GM12878 (cell line): ENCODE data around the gene JMJD7. TPM values are rescaled to one million over a fixed set of nuclear protein-coding genes. Genes with fewer than 3 reads are reported as not detected.

ENCODE experiments used
- ATAC-seq: fragments of 200-7000 bp; cut with Tn5 transposase; 3 replicates; pipeline ENCODE4 v1.9.1; 2020; ENCODE audit warnings: mild to moderate bottlenecking, moderate library complexity
- BruUV-seq: library from RNA; stranded (reverse); fragments of 400-500 nt; replicated peaks from 2 replicates; lab custom pipeline; 2021; lab: Mats Ljungman, UMichigan
- CTCF ChIA-PET: fragments of 300-600 bp; sonication (Branson Sonifier 250); formaldehyde crosslinking; extraction: SDS; loops from one replicate; lab custom pipeline; 2021; ENCODE audit warnings: inconsistent platforms; lab: Yijun Ruan, JAX
- POLR2A ChIA-PET: fragments of 350-600 bp; formaldehyde crosslinking; extraction: SDS; loops from one replicate; lab custom pipeline; 2021; ENCODE audit warnings: inconsistent platforms; lab: Charles Lee
- RAD21 ChIA-PET: fragments of 300-600 bp; sonication (Branson Sonifier 250); formaldehyde crosslinking; loops from one replicate; lab custom pipeline; 2023; ENCODE audit warnings: antibody characterized with exemption; ENCODE audit not compliant: unreplicated experiment; lab: Charles Lee
- SMC1A ChIA-PET: fragments of 300-600 bp; sonication (Branson Sonifier 250); formaldehyde crosslinking; loops from one replicate; lab custom pipeline; 2023; ENCODE audit not compliant: unreplicated experiment, uncharacterized antibody; lab: Charles Lee
- DNase-seq: peaks from one replicate; pipeline ENCODE4 v3.0.0-alpha.2; 2011; ENCODE audit warnings: low read depth, low spot score
- FAIRE-seq: peaks from 3 replicates; lab custom pipeline; 2011; peaks lifted over from hg19 to GRCh38; lab: Jason Lieb, UNC
- H2AFZ ChIP-seq: 2 replicates; pipeline ENCODE4 v1.6.0; 2011; ENCODE audit warnings: low read depth, low read length, control low read depth; ENCODE audit not compliant: control insufficient read depth
- H3K27ac ChIP-seq: 2 replicates; pipeline ENCODE4 v1.5.1; 2011; ENCODE audit warnings: control low read depth; ENCODE audit not compliant: control insufficient read depth, insufficient read depth
- H3K27me3 ChIP-seq, 2 experiments: replicated peaks in 1 of 2; 2 replicates each; pipeline versions ENCODE4 v1.6.0 to v1.6.1; 2011; ENCODE audit warnings: low read length in 1 of 2; ENCODE audit not compliant: control insufficient read depth in 2 of 2, insufficient read depth in 2 of 2
- H3K36me3 ChIP-seq, 2 experiments: 2 replicates each; pipeline ENCODE4 v1.5.1; 2011; ENCODE audit warnings: low read length in 1 of 2; ENCODE audit not compliant: control insufficient read depth in 2 of 2, insufficient read depth in 2 of 2
- H3K4me1 ChIP-seq: 2 replicates; pipeline ENCODE4 v1.6.1; 2011; ENCODE audit warnings: mild to moderate bottlenecking, low read length, moderate library complexity, mixed read lengths; ENCODE audit not compliant: control insufficient read depth, insufficient read depth
- H3K4me2 ChIP-seq: 2 replicates; pipeline ENCODE4 v1.6.0; 2011; ENCODE audit warnings: control low read depth; ENCODE audit not compliant: control insufficient read depth, insufficient read depth
- H3K4me3 ChIP-seq: fragments of 200-600 bp; sonication (generic); 2 replicates; pipeline ENCODE4 v1.5.1; 2016
- H3K79me2 ChIP-seq: 2 replicates; pipeline ENCODE4 v1.6.0; 2011; ENCODE audit warnings: low read length; ENCODE audit not compliant: control insufficient read depth, insufficient read depth
- H3K9ac ChIP-seq: 2 replicates; pipeline ENCODE4 v1.8.0; 2011; ENCODE audit warnings: low read length, control low read depth, mixed read lengths; ENCODE audit not compliant: control insufficient read depth, insufficient read depth
- H3K9me3 ChIP-seq: replicated peaks from 3 replicates; pipeline ENCODE4 v1.5.1; 2011; ENCODE audit warnings: mild to moderate bottlenecking, low read length; ENCODE audit not compliant: control insufficient read depth, insufficient read depth
- H4K20me1 ChIP-seq: 2 replicates; pipeline ENCODE4 v1.6.0; 2011; ENCODE audit not compliant: control insufficient read depth, insufficient read depth
- ATF7 ChIP-seq: fragments of 450-650 bp; IDR thresholded peaks from 2 replicates; pipeline ENCODE4 v1.6.1; 2016; ENCODE audit warnings: low read depth, mild to moderate bottlenecking
- BHLHE40 ChIP-seq, 2 experiments: fragments of 450-650 bp in 1 of 2; IDR thresholded peaks; 2 replicates each; pipeline ENCODE4 v1.6.1; 2011 to 2017; ENCODE audit warnings: low read depth in 2 of 2, borderline replicate concordance in 1 of 2, improper control_type of control experiment in 1 of 2, low read length in 1 of 2, mild to moderate bottlenecking in 1 of 2
- BRCA1 ChIP-seq: IDR thresholded peaks from 2 replicates; pipeline ENCODE4 v1.6.1; 2011; ENCODE audit warnings: low read depth, low read length, improper control_type of control experiment
- CREB1 ChIP-seq: IDR thresholded peaks from 2 replicates; pipeline ENCODE4 v1.6.1; 2012; ENCODE audit warnings: low read depth, mild to moderate bottlenecking, inconsistent platforms
- EED ChIP-seq: sonication (generic); IDR thresholded peaks from 2 replicates; pipeline ENCODE4 v1.6.1; 2016; ENCODE audit warnings: antibody characterized with exemption, low read depth
- EGR1 ChIP-seq, 2 experiments: IDR thresholded peaks; 1 replicate in 1 of 2; 2 replicates in 1 of 2; pipeline ENCODE4 v1.6.1; 2011 to 2012; ENCODE audit warnings: low read depth in 2 of 2, low read length in 2 of 2, borderline replicate concordance in 1 of 2, mild to moderate bottlenecking in 1 of 2, moderate library complexity in 1 of 2
- FOXK2 ChIP-seq: fragments of 450-650 bp; IDR thresholded peaks from 2 replicates; pipeline ENCODE4 v1.6.1; 2017; ENCODE audit warnings: mild to moderate bottlenecking, moderate library complexity
- IKZF2 ChIP-seq, 2 experiments: fragments of 450-650 bp; IDR thresholded peaks; 2 replicates each; pipeline ENCODE4 v1.6.1; 2017; ENCODE audit warnings: mild to moderate bottlenecking in 2 of 2, moderate library complexity in 2 of 2
- MTA3 ChIP-seq: IDR thresholded peaks from 2 replicates; pipeline ENCODE4 v1.6.1; 2012; ENCODE audit warnings: low read length, inconsistent platforms, borderline replicate concordance
- NBN ChIP-seq: fragments of 450-650 bp; IDR thresholded peaks from 2 replicates; pipeline ENCODE4 v1.6.1; 2016
- PAX8 ChIP-seq: fragments of 450-650 bp; IDR thresholded peaks from 2 replicates; pipeline ENCODE4 v1.6.1; 2017; ENCODE audit warnings: mild to moderate bottlenecking, moderate library complexity
- SP1 ChIP-seq: IDR thresholded peaks from one replicate; pipeline ENCODE4 v1.6.1; 2011; ENCODE audit warnings: low read depth, low read length
- TCF12 ChIP-seq: IDR thresholded peaks from 2 replicates; pipeline ENCODE4 v1.6.1; 2011; ENCODE audit warnings: low read depth, mild to moderate bottlenecking, low read length
- YY1 ChIP-seq: IDR thresholded peaks from 2 replicates; pipeline ENCODE4 v1.6.1; 2011; ENCODE audit warnings: low read depth, mild to moderate bottlenecking, low read length
- ZNF24 ChIP-seq: fragments of 450-650 bp; IDR thresholded peaks from 2 replicates; pipeline ENCODE4 v1.6.1; 2017; ENCODE audit warnings: antibody characterized with exemption, mild to moderate bottlenecking
- ZZZ3 ChIP-seq: IDR thresholded peaks from 2 replicates; pipeline ENCODE4 v1.6.1; 2011; ENCODE audit warnings: low read depth; ENCODE audit not compliant: control insufficient read depth, insufficient read length
- WGBS: methylation state at CpG from one replicate; pipeline ENCODE4 v1.1.6; 2016; ENCODE audit warnings: low lambda C conversion rate; ENCODE audit not compliant: insufficient replicate concordance, insufficient coverage; ENCODE audit errors: missing lambda C conversion rate; 5-methylcytosine and 5-hydroxymethylcytosine counted together
- in situ Hi-C: fragments of 300-500 bp; cut with MboI; formaldehyde crosslinking; loops from 9 replicates; pipeline ENCODE4 v1.14.3; 2018; ENCODE audit warnings: mixed read lengths
- intact Hi-C: fragments of 100-400 bp; cut with micrococcal nuclease; formaldehyde crosslinking; loops from one replicate; pipeline ENCODE4 v1.14.2; 2022; ENCODE audit not compliant: unreplicated experiment
- polyA plus RNA-seq, 11 experiments: library from polyadenylated mRNA; depleted of rRNA in 4 of 11; unstranded in 6 of 11; stranded (reverse) in 5 of 11; fragments of >200 nt; fragmentation: Nextera tagmentation in 4 of 11; fragmentation: Illumina TruSeq in 1 of 11; extraction: Ambion mirVana in 4 of 11; extraction: Trizol in 1 of 11; gene quantifications; 1 replicate in 1 of 11; 2 replicates in 10 of 11; pipeline versions ENCODE4 v1.2.1 to v1.2.3, GENCODE V29; 2011 to 2016; ENCODE audit warnings: inconsistent platforms in 2 of 11, missing spikeins in 2 of 11, low read depth in 1 of 11
- total RNA-seq, 4 experiments: library from RNA; depleted of rRNA in 3 of 4; stranded (reverse); fragments of >200 nt in 3 of 4; fragmentation: Illumina TruSeq in 1 of 4; extraction: Trizol in 1 of 4; gene quantifications; 2 replicates each; pipeline versions ENCODE4 v1.2.1 to v1.2.3, GENCODE V29; 2013 to 2021
- TF ChIP-seq, protein P1 (sequence below): fragments of 450-650 bp; IDR thresholded peaks from 2 replicates; pipeline ENCODE4 v1.6.1; 2014; ENCODE audit warnings: mild to moderate bottlenecking
- TF ChIP-seq, protein P2 (sequence below): fragments of 450-650 bp; IDR thresholded peaks from 2 replicates; pipeline ENCODE4 v1.6.1; 2016; ENCODE audit warnings: mild to moderate bottlenecking
- TF ChIP-seq, protein P3 (sequence below): fragments of 450-650 bp; IDR thresholded peaks from 2 replicates; pipeline ENCODE4 v1.6.1; 2018; ENCODE audit warnings: borderline replicate concordance, mild to moderate bottlenecking; ENCODE audit not compliant: partially characterized antibody

JMJD7 gene
- total and polyA plus RNA-seq, 10 of the 15 experiments (the other 5 are each of a cell fraction or from before 2014, with no cell fraction given), result 0.79 to 12.2 (median 6.5) TPM

DNA sequence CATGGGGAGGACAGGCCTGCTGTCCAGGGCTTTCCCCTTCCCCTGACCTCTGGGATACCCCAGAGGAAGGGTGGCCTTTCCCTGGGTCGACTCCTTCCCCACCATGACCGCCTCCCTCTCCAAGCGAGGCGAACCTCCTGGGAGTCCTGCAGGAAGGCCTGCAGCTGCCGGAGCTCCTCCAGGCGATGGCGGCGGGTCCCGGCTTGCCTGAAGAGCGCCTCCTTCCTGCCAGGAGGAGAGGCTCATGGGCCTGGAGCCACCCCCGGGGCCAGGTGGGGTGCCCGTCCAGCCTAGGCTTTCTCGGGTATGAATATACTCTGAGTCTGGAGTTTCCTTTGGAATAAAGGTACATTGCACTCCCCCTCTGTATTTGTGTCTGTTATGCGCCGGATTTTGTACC is 30.9 kb downstream of the JMJD7 start:
- CTCF ChIA-PET, result interaction anchor here (0.9 to 1.0 kb wide), 2 partner anchors 27 to 86 kb away, joined by 3 to 6 read pairs; no protein-coding TSS in a partner anchor
- Histone ChIP-seq H3K79me2 (no peaks in the 10 kb centered on the region), H3K9ac (no peak overlapping the region), H3K4me3 (no peak overlapping the region), H3K27me3 (no peaks in the 10 kb centered on the region; a peak in 1 of 4 replicates), H3K4me2 (no peak overlapping the region), H4K20me1 (no peaks in the 10 kb centered on the region), H3K4me1 (no peaks in the 10 kb centered on the region), H3K27ac (no peak overlapping the region), H2AFZ (no peak overlapping the region), H3K36me3 (no peaks in the 10 kb centered on the region), H3K9me3 (no peaks in the 10 kb centered on the region)
- POLR2A ChIA-PET, result no interaction called here
- in situ Hi-C loops, result no loop called here
- BruUV-seq, result no TSS peak
- FAIRE-seq (no peak), DNase-seq (no peak), ATAC-seq (no peak)
- SMC1A ChIA-PET, result no interaction called here
- RAD21 ChIA-PET, result interaction anchor here (0.5 to 0.8 kb wide), 2 partner anchors 46 to 527 kb away, joined by 3 read pairs; no protein-coding TSS in a partner anchor
- WGBS, result 32% methylated on average over 15 of the region's 15 CpGs
- intact Hi-C loops, result no loop called here
- TF ChIP-seq, protein P1, sequence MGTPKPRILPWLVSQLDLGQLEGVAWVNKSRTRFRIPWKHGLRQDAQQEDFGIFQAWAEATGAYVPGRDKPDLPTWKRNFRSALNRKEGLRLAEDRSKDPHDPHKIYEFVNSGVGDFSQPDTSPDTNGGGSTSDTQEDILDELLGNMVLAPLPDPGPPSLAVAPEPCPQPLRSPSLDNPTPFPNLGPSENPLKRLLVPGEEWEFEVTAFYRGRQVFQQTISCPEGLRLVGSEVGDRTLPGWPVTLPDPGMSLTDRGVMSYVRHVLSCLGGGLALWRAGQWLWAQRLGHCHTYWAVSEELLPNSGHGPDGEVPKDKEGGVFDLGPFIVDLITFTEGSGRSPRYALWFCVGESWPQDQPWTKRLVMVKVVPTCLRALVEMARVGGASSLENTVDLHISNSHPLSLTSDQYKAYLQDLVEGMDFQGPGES, result no peak
- TF ChIP-seq, protein P2, sequence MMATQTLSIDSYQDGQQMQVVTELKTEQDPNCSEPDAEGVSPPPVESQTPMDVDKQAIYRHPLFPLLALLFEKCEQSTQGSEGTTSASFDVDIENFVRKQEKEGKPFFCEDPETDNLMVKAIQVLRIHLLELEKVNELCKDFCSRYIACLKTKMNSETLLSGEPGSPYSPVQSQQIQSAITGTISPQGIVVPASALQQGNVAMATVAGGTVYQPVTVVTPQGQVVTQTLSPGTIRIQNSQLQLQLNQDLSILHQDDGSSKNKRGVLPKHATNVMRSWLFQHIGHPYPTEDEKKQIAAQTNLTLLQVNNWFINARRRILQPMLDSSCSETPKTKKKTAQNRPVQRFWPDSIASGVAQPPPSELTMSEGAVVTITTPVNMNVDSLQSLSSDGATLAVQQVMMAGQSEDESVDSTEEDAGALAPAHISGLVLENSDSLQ, result no peak
- TF ChIP-seq NBN, result no peak
- no peak for TF ChIP-seq EGR1 (IDR thresholded peaks at IDR 0.05; ENCODE audit: borderline replicate concordance in 1 of 2, low read depth in 2 of 2, low read length in 2 of 2)
- TF ChIP-seq TCF12, result no peak
- no peak for TF ChIP-seq ATF7
- TF ChIP-seq ZNF24, result no peak
- no peak for TF ChIP-seq EED
- TF ChIP-seq, protein P3, sequence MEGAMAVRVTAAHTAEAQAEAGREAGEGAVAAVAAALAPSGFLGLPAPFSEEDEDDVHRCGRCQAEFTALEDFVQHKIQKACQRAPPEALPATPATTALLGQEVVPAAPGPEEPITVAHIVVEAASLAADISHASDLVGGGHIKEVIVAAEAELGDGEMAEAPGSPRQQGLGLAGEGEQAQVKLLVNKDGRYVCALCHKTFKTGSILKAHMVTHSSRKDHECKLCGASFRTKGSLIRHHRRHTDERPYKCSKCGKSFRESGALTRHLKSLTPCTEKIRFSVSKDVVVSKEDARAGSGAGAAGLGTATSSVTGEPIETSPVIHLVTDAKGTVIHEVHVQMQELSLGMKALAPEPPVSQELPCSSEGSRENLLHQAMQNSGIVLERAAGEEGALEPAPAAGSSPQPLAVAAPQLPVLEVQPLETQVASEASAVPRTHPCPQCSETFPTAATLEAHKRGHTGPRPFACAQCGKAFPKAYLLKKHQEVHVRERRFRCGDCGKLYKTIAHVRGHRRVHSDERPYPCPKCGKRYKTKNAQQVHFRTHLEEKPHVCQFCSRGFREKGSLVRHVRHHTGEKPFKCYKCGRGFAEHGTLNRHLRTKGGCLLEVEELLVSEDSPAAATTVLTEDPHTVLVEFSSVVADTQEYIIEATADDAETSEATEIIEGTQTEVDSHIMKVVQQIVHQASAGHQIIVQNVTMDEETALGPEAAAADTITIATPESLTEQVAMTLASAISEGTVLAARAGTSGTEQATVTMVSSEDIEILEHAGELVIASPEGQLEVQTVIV, result no peak
- TF ChIP-seq ZZZ3, result no peak
- TF ChIP-seq PAX8, result no peak
- TF ChIP-seq YY1, result no peak
- TF ChIP-seq BHLHE40 (IDR thresholded peaks at IDR 0.05; ENCODE audit: borderline replicate concordance in 1 of 2, low read depth in 2 of 2, low read length in 1 of 2), result no peak
- no peak for TF ChIP-seq BRCA1
- no peak for TF ChIP-seq SP1
- TF ChIP-seq MTA3, result no peak
- no peak for TF ChIP-seq IKZF2 (IDR thresholded peaks at IDR 0.05)
- TF ChIP-seq FOXK2, result no peak
- no peak for TF ChIP-seq CREB1
